Stimulated activated CD4-positive, alpha-beta T cell treated with anti-CD3 and anti-CD28 coated beads, Interleukin-15, amount 100 ng/mL, for 1 hour (primary cell): ENCODE results near the gene PVALB.

Experiments
- DNase-seq, 2 donors: peaks; one replicate each; pipeline ENCODE4 v3.0.0-alpha.2; 2020; ENCODE audit warnings: low read depth in 1 of 2, low spot score in 1 of 2

The PVALB gene

GRCh38 chr22:36814801-36815200 is 2.0 kb downstream of the PVALB start:
- DNase-seq: no peak

- no peak for DNase-seq
Observed at GRCh38 chr22:36811094-36811800, 5.6 kb downstream of the PVALB start.

- DNase-seq: no peak
Observed at GRCh38 chr22:36809351-36809750, 7.5 kb downstream of the PVALB start.

- no peak for DNase-seq
Observed at GRCh38 chr22:36808721-36809344, 8.0 kb downstream of the PVALB start.

- no peak for DNase-seq
Observed at GRCh38 chr22:36807627-36808026, 9.2 kb downstream of the PVALB start.

- no peak for DNase-seq
Observed at GRCh38 chr22:36806835-36807234, 10.0 kb downstream of the PVALB start.

GRCh38 chr22:36803358-36803757 is 13.5 kb downstream of the PVALB start:
- DNase-seq: no peak

GRCh38 chr22:36798674-36799066 is 18.2 kb downstream of the PVALB start:
- DNase-seq: no peak

- DNase-seq: no peak
Observed at GRCh38 chr22:36797911-36798673, 18.7 kb downstream of the PVALB start.

- no peak for DNase-seq
Observed at GRCh38 chr22:36797374-36797773, 19.5 kb downstream of the PVALB start.

- DNase-seq: no peak
Observed at GRCh38 chr22:36796552-36797175, 20.2 kb downstream of the PVALB start.

GRCh38 chr22:36795633-36796032 is 21.2 kb downstream of the PVALB start:
- no peak for DNase-seq

- DNase-seq: no peak
Observed at GRCh38 chr22:36790648-36791047, 26.2 kb downstream of the PVALB start.

- DNase-seq: no peak
Observed at GRCh38 chr22:36787204-36787988, 29.4 kb downstream of the PVALB start.

GRCh38 chr22:36783743-36784142 is 33.1 kb downstream of the PVALB start:
- DNase-seq: no peak

- DNase-seq: peak; percentile 80
Observed at GRCh38 chr22:36781656-36782627, 34.9 kb downstream of the PVALB start.

- no peak for DNase-seq
Observed at GRCh38 chr22:36778020-36778419, 38.8 kb downstream of the PVALB start.

- DNase-seq: no peak
Observed at GRCh38 chr22:36776722-36777121, 40.1 kb downstream of the PVALB start.

GRCh38 chr22:36775964-36776669 is 40.7 kb downstream of the PVALB start, which contains the start of gene IFT27:
IFT27 (minus strand) TSS chr22:36776119; CDS start chr22:36775707, 412 bp downstream.
- peak; percentile 75 to 90 for DNase-seq
